ENCODE results near the gene MAP2K7.
A peak's percentile ranks its signal among the peaks of the same experiment; 100 is the strongest.

Gene MAP2K7

GRCh38 chr19:7871437-7872305, 32.0 kb upstream of the MAP2K7 start:
- Mint-ChIP-seq H3K4me3 (peak overlapping the region; percentile 73 to 81), H3K9me3 (peaks cover 5% of the 10 kb centered on the region in 2 donors), H3K27ac (peak overlapping the region; percentile 83), H3K4me1 (peaks cover 34 to 51% of the 10 kb centered on the region in 2 donors), H3K36me3 (no peaks in the 10 kb centered on the region), H3K27me3 (peaks cover 56 to 73% of the 10 kb centered on the region in 2 donors)
- peak; percentile 33 to 41 for ATAC-seq (replicated peaks)
- DNase-seq, result peak; percentile 80

DNA sequence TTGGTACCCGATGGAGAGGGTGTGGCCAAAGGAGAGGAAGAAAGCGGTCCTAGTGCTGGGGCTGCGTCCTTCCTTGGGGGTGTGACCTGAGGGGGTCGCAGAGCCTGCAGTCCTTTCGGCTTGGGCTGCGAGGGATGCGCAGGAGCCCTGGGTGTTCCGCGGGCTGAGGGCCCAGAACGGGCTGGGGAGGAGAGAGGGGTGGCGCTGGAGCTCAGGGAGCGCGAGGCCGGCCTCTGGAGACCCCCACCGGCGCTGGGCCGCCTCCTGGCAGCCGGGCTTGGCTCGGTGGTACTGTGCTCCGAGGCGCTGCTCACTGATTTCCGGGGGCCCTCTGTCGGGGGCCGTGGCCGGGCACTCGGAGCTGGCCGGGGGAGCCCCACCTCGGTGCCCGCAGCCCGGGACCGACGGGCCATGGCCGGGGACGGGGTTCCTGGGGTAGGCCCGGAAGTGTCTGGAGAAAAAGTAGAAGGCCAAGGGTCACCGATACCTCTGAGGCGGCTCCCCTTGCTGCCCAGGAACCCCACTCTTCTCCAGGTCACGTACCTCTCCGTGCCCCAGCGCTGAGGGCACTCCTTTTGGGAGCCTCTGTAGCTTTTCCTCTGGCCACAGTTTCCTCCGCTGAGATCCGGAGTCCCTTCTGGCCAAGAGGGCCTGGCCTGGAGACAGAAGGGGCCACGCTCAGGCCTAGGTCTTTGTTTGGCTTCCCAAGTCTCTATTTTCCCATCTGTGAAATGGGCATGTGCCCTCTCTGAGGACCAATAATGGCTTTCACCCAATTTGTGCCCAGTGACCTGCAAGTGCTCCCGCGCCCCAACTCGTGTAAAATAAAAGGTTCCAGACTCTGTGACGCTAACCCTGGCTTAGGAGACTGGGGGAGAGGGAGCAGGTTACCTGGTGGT, 31.1 kb upstream of the MAP2K7 start:
- DNase-seq (no peak), ATAC-seq (replicated peaks) (no peak)
- Mint-ChIP-seq H3K27ac (no peak overlapping the region), H3K4me3 (peak overlapping the region; percentile 73 to 81), H3K27me3 (peaks cover 47 to 69% of the 10 kb centered on the region in 2 donors), H3K36me3 (no peaks in the 10 kb centered on the region), H3K9me3 (peaks cover 5% of the 10 kb centered on the region in 2 donors), H3K4me1 (peaks cover 34 to 51% of the 10 kb centered on the region in 2 donors)

DNA sequence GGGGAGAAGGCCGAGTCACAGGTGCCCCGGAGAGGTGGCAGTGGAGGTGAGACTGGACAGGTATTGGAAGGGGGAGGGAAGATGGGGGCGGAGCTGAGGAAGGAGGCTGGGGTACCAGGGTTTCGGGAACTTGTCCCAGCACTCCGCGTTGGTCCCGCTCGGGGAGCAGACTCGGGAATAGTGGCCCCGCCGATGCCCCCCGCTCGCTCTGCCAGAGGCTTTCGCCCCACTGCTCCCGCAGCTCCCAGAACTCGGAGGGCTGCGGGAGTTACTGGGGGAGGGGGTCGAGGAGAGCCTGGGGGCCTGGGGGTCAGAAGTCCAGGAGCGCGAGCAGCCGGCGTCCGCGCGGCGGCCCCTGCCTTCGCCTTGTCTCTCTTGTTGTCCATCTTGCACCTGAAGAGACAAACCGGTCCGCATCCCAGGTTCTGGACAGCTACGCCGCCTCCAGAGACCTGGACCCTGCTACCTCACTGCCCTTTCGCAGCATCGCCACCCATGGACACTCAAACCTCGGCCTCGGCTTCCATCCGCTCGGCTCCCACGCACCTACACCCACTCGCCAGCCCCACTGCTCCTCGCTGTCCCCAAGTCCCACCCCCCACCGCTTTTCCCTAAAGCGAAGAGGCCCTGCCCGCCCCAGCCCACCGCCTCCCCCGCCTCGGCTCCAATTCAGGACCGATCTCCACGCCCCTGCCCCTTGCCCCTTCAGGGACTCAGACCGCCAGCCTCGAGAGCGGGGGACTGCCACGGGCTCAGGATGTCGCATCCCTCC, 30.2 kb upstream of the MAP2K7 start:
- no peak overlapping the region for H3K27ac Mint-ChIP-seq
- DNase-seq (no peak), ATAC-seq (replicated peaks) (no peak)
- H3K36me3 Mint-ChIP-seq, result no peaks in the 10 kb centered on the region
- peak overlapping the region; percentile 64 to 66 for H3K4me3 Mint-ChIP-seq
- peaks cover 46 to 65% of the 10 kb centered on the region in 2 donors for H3K27me3 Mint-ChIP-seq
- H3K9me3 Mint-ChIP-seq, result peaks cover 5% of the 10 kb centered on the region in 2 donors
- H3K4me1 Mint-ChIP-seq, result peaks cover 31 to 48% of the 10 kb centered on the region in 2 donors

- Mint-ChIP-seq H3K4me1 (peaks cover 26 to 40% of the 10 kb centered on the region in 2 donors), H3K36me3 (no peaks in the 10 kb centered on the region), H3K4me3 (peak within 1 kb of the TSS; percentile 70 to 77), H3K9me3 (peaks cover 5% of the 10 kb centered on the region in 2 donors), H3K27me3 (peaks cover 46 to 67% of the 10 kb centered on the region in 2 donors), H3K27ac (peak within 1 kb of the TSS; percentile 20)
- no peak for ATAC-seq (replicated peaks)
- DNase-seq, result no peak
These were observed 29.4 kb upstream of the MAP2K7 start, which contains the start of gene PRR36 for GRCh38 chr19:7874076-7874896. PRR36 (minus strand) TSS chr19:7874390; CDS start chr19:7873689, 701 bp downstream.

GRCh38 chr19:7874897-7875273, 28.8 kb upstream of the MAP2K7 start:
- ATAC-seq (replicated peaks) (no peak), DNase-seq (no peak)
- Mint-ChIP-seq H3K27ac (no peak overlapping the region), H3K4me1 (peaks cover 24 to 36% of the 10 kb centered on the region in 2 donors), H3K36me3 (no peaks in the 10 kb centered on the region), H3K27me3 (peaks cover 50 to 67% of the 10 kb centered on the region in 2 donors), H3K9me3 (peaks cover 5% of the 10 kb centered on the region in 2 donors), H3K4me3 (peak overlapping the region; percentile 70 to 77)

GRCh38 chr19:7877249-7877836, 26.3 kb upstream of the MAP2K7 start:
- H3K27ac Mint-ChIP-seq, result no peak overlapping the region
- no peak for DNase-seq
- H3K9me3 Mint-ChIP-seq, result peaks cover 0 to 3% of the 10 kb centered on the region in 2 donors
- no peak for ATAC-seq (replicated peaks)
- H3K4me1 Mint-ChIP-seq, result peaks cover 7 to 15% of the 10 kb centered on the region in 2 donors
- peaks cover 38 to 47% of the 10 kb centered on the region in 2 donors for H3K27me3 Mint-ChIP-seq
- H3K36me3 Mint-ChIP-seq, result no peaks in the 10 kb centered on the region
- no peak overlapping the region for H3K4me3 Mint-ChIP-seq

DNA sequence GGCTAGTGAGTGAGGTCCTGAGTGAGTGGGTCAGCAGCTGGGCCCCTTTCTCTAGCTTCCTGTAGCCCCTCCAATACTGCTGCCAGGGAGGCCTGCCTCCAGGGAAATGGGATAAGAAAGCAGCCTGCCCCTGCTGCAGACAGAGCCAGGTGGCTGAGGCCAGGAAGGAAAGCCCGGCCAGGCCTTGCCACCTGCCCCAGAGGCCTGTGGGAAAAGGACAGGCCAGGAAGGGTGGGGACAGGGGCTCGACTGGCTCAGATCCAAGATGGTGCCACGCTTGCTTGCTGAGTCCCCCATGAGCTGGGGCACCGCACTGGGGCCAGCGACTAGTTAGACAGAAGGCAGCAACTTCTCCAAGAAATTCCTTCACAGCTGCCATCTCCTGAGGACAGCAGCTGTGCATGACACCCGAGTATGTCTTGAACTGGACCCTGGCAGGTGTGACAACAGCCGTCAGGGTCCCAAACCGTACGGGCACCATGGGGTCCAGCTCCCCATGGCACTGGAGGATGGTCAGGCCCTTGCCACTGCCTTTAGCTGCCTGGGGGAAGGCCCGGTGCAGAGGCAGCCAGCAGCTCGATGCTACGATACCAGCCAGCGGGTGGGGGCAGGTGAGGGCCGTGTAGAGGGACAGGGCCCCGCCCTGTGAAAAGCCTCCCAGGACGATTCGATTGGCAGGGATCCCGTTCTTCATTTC, 24.4 kb upstream of the MAP2K7 start:
- no peak overlapping the region for H3K4me3 Mint-ChIP-seq
- peaks cover 32 to 38% of the 10 kb centered on the region in 2 donors for H3K27me3 Mint-ChIP-seq
- peaks cover 0 to 1% of the 10 kb centered on the region in 2 donors for H3K36me3 Mint-ChIP-seq
- H3K27ac Mint-ChIP-seq, result no peak overlapping the region
- ATAC-seq (replicated peaks) (no peak), DNase-seq (no peak)
- peaks cover 3 to 5% of the 10 kb centered on the region in 2 donors for H3K4me1 Mint-ChIP-seq
- peaks cover 0 to 4% of the 10 kb centered on the region in 2 donors for H3K9me3 Mint-ChIP-seq

- peaks cover 0 to 1% of the 10 kb centered on the region in 2 donors for H3K36me3 Mint-ChIP-seq
- H3K4me3 Mint-ChIP-seq, result no peak overlapping the region
- H3K27me3 Mint-ChIP-seq, result peaks cover 28 to 35% of the 10 kb centered on the region in 2 donors
- no peak for DNase-seq
- H3K4me1 Mint-ChIP-seq, result peaks cover 0 to 2% of the 10 kb centered on the region in 2 donors
- no peak for ATAC-seq (replicated peaks)
- no peak overlapping the region for H3K27ac Mint-ChIP-seq
- H3K9me3 Mint-ChIP-seq, result peaks cover 0 to 4% of the 10 kb centered on the region in 2 donors
These were observed 23.8 kb upstream of the MAP2K7 start for GRCh38 chr19:7879836-7880235.

- Mint-ChIP-seq H3K4me3 (no peak overlapping the region), H3K27me3 (peaks cover 13 to 18% of the 10 kb centered on the region in 2 donors), H3K4me1 (peaks cover 0 to 2% of the 10 kb centered on the region in 2 donors), H3K36me3 (peaks cover 0 to 1% of the 10 kb centered on the region in 2 donors), H3K27ac (no peak overlapping the region), H3K9me3 (peaks cover 0 to 4% of the 10 kb centered on the region in 2 donors)
- ATAC-seq (replicated peaks) (no peak), DNase-seq (no peak)
These were observed 21.8 kb upstream of the MAP2K7 start for GRCh38 chr19:7881910-7882309.

DNA sequence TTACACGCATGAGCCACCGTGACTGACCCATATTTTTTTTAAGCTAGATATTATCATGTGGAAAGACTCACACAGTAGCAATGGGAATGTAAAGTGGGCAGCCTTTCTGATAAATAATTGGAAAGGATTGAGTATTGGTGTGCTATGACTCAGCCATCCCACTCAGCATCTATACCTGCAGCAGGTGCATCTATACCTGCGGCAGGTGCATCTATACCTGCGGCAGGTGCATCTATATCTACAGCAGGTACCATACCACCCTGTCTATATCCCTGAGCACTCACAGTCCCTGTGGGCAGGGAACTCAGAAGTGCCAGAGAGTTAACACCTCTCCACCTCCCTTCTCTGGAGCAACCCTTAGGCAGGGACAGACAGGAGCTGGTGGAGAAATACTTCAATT, 20.6 kb upstream of the MAP2K7 start:
- Mint-ChIP-seq H3K27ac (no peak overlapping the region), H3K9me3 (peaks cover 0 to 4% of the 10 kb centered on the region in 2 donors)
- ATAC-seq (replicated peaks), result no peak

DNA sequence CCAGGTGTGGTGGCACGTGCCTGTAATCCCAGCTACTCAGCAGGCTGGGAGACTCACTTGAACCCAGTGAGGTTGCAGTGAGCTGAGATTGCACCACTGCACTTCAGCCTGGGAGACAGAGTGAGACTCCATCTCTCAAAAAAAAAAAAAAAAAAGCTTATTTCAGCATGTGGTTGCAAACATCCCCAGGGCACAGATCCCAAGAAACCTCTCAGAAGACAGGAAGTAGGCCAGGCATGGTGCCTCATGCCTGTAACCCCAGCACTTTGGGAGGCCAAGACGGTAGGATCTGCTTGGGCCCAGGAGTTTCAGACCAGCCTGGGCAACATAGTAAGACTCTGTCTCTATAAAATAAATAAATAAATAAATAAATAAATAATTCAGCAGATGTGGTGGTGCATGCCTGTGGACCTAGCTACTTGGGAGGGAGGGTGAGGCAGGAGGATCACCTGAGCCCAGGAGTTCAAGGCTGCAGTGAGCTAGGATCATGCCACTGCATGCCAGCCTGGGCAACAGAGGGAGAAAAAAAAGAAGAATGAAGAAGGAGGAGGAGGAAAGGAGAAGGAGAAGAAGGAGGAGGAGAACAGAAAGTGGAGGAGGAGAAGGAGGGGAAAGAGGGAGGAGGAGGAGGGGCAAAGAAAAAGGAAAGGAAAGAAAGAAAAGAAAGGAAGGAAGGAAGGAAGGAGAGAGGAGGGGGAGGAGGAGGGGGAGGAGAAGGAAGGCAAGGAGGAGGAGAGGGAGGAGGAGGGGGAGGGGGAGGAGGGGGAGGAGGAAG, 19.7 kb upstream of the MAP2K7 start:
- no peak for DNase-seq
- no peak overlapping the region for H3K4me3 Mint-ChIP-seq
- ATAC-seq (replicated peaks), result no peak
- H3K36me3 Mint-ChIP-seq, result peaks cover 0 to 1% of the 10 kb centered on the region in 2 donors
- H3K9me3 Mint-ChIP-seq, result peaks cover 0 to 4% of the 10 kb centered on the region in 2 donors
- peaks cover 0 to 2% of the 10 kb centered on the region in 2 donors for H3K4me1 Mint-ChIP-seq
- H3K27ac Mint-ChIP-seq, result no peak overlapping the region
- peaks cover 21 to 24% of the 10 kb centered on the region in 2 donors for H3K27me3 Mint-ChIP-seq

More for the DNA sequence above, 20.6 kb upstream of the MAP2K7 start:
- no peak overlapping the region for H3K4me3 Mint-ChIP-seq
- H3K36me3 Mint-ChIP-seq, result peaks cover 0 to 1% of the 10 kb centered on the region in 2 donors
- no peak for DNase-seq
- peaks cover 0 to 2% of the 10 kb centered on the region in 2 donors for H3K4me1 Mint-ChIP-seq
- peaks cover 20 to 23% of the 10 kb centered on the region in 2 donors for H3K27me3 Mint-ChIP-seq

Measured in stimulated activated naive B cell treated with anti-CD40 and anti-IgM and Interleukin-4, amounts not matched to agents 10 μg/mL and 1 μg/mL and 100 μg/mL, for 72 hours (primary cell).